GM23338 (cell line): ENCODE data around the gene RNF215.

Experiments used
- CREB1 ChIP-seq: fragments of 250-450 bp; sonication (Bioruptor Pico); IDR thresholded peaks from 2 replicates; pipeline ENCODE4 v1.5.0; 2020; ENCODE audit warnings: low read depth, mild to moderate bottlenecking, moderate library complexity
- EZH2 ChIP-seq: fragments of 200-600 bp; sonication (generic); IDR thresholded peaks from one replicate; pipeline ENCODE4 v1.8.0; 2017; ENCODE audit warnings: antibody characterized with exemption, mild to moderate bottlenecking, low read depth; ENCODE audit not compliant: unreplicated experiment
- EZH2phosphoT487 ChIP-seq: fragments of 200-600 bp; sonication (generic); IDR thresholded peaks from one replicate; pipeline ENCODE4 v1.8.1; 2018; ENCODE audit warnings: antibody characterized with exemption; ENCODE audit not compliant: unreplicated experiment
- JUNB ChIP-seq: IDR thresholded peaks from one replicate; pipeline ENCODE4 v1.6.1; 2016; ENCODE audit warnings: antibody characterized with exemption; ENCODE audit not compliant: unreplicated experiment
- NANOG ChIP-seq: IDR thresholded peaks from 2 replicates; pipeline ENCODE4 v1.6.1; 2016; ENCODE audit warnings: antibody characterized with exemption, borderline replicate concordance
- POLR2AphosphoS5 ChIP-seq: IDR thresholded peaks from 2 replicates; pipeline ENCODE4 v1.6.1; 2016; ENCODE audit warnings: antibody characterized with exemption, low read depth
- STAT1 ChIP-seq: IDR thresholded peaks from one replicate; pipeline ENCODE4 v1.6.1; 2016; ENCODE audit warnings: antibody characterized with exemption; ENCODE audit not compliant: unreplicated experiment
- ZNF114 ChIP-seq: fragments of 250-450 bp; sonication (Bioruptor Pico); IDR thresholded peaks from 2 replicates; pipeline ENCODE4 v1.5.0; 2020; ENCODE audit warnings: mild to moderate bottlenecking, moderate library complexity
- ZNF331 ChIP-seq: fragments of 250-450 bp; sonication (Bioruptor Pico); IDR thresholded peaks from 2 replicates; pipeline ENCODE4 v1.5.0; 2020; ENCODE audit warnings: low read depth, mild to moderate bottlenecking, moderate library complexity
- TF ChIP-seq, protein P1 (sequence below), 2 experiments: fragments of 200-600 bp in 1 of 2; sonication (generic) in 1 of 2; conservative IDR thresholded peaks; 2 replicates each; pipeline versions ENCODE4 v1.5.1 to v1.6.1; 2016 to 2017; ENCODE audit warnings: antibody characterized with exemption in 2 of 2, low read depth in 2 of 2, mild to moderate bottlenecking in 2 of 2, moderate library complexity in 1 of 2
- TF ChIP-seq, protein P2 (sequence below): IDR thresholded peaks from one replicate; pipeline ENCODE4 v1.6.1; 2018; ENCODE audit warnings: antibody characterized with exemption; ENCODE audit not compliant: unreplicated experiment
- TF ChIP-seq, protein P3 (sequence below): IDR thresholded peaks from 2 replicates; pipeline ENCODE4 v1.6.1; 2016; ENCODE audit warnings: antibody characterized with exemption

DNA sequence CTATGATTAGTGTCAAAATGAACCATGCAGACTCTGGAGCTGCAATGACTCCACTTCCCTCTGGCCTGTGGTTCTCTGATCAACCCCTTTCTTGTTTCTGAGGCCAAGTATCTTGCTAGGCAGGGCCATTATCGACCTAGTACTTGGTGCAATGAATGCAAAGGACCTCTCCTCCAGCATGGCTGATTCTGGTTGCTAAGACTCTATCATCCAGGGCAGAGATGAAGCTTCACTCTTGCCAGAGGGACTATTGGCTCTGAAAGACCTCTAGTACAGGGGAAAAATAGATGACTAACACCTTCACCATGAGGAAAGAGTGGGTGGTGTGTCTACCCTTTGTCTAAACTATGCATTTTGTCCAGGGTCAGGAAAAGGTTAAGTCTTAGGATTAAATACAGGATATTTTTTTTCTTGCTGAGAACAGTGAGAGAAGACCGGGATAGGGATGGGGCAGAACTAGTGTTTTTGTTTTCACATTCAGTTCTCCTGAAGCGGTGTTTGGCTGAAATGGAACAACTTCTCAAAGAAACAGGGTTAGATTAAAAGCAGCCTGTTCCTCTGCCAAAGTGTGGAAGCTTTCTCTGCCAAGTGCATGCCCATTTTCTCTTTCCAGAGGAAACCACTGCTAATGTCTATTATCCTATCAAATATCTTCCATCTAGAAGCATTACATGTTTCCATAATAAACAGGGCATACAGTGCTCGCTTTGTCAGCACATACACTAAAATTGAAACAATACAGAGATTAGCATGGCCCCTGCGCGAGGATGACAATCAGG is 33.3 kb upstream of the RNF215 start:
- TF ChIP-seq, protein P1, sequence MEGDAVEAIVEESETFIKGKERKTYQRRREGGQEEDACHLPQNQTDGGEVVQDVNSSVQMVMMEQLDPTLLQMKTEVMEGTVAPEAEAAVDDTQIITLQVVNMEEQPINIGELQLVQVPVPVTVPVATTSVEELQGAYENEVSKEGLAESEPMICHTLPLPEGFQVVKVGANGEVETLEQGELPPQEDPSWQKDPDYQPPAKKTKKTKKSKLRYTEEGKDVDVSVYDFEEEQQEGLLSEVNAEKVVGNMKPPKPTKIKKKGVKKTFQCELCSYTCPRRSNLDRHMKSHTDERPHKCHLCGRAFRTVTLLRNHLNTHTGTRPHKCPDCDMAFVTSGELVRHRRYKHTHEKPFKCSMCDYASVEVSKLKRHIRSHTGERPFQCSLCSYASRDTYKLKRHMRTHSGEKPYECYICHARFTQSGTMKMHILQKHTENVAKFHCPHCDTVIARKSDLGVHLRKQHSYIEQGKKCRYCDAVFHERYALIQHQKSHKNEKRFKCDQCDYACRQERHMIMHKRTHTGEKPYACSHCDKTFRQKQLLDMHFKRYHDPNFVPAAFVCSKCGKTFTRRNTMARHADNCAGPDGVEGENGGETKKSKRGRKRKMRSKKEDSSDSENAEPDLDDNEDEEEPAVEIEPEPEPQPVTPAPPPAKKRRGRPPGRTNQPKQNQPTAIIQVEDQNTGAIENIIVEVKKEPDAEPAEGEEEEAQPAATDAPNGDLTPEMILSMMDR (conservative IDR thresholded peaks at IDR 0.05; ENCODE audit: low read depth in 2 of 2): no peak
- TF ChIP-seq, protein P2, sequence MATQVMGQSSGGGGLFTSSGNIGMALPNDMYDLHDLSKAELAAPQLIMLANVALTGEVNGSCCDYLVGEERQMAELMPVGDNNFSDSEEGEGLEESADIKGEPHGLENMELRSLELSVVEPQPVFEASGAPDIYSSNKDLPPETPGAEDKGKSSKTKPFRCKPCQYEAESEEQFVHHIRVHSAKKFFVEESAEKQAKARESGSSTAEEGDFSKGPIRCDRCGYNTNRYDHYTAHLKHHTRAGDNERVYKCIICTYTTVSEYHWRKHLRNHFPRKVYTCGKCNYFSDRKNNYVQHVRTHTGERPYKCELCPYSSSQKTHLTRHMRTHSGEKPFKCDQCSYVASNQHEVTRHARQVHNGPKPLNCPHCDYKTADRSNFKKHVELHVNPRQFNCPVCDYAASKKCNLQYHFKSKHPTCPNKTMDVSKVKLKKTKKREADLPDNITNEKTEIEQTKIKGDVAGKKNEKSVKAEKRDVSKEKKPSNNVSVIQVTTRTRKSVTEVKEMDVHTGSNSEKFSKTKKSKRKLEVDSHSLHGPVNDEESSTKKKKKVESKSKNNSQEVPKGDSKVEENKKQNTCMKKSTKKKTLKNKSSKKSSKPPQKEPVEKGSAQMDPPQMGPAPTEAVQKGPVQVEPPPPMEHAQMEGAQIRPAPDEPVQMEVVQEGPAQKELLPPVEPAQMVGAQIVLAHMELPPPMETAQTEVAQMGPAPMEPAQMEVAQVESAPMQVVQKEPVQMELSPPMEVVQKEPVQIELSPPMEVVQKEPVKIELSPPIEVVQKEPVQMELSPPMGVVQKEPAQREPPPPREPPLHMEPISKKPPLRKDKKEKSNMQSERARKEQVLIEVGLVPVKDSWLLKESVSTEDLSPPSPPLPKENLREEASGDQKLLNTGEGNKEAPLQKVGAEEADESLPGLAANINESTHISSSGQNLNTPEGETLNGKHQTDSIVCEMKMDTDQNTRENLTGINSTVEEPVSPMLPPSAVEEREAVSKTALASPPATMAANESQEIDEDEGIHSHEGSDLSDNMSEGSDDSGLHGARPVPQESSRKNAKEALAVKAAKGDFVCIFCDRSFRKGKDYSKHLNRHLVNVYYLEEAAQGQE: no peak
- TF ChIP-seq EZH2phosphoT487 (no peak), ZNF114 (CRISPR knock-in tag) (no peak), EZH2 (no peak), POLR2AphosphoS5 (no peak), JUNB (no peak), ZNF331 (CRISPR knock-in tag) (no peak), CREB1 (CRISPR knock-in tag) (no peak), NANOG (no peak), STAT1 (no peak)
- TF ChIP-seq, protein P3, sequence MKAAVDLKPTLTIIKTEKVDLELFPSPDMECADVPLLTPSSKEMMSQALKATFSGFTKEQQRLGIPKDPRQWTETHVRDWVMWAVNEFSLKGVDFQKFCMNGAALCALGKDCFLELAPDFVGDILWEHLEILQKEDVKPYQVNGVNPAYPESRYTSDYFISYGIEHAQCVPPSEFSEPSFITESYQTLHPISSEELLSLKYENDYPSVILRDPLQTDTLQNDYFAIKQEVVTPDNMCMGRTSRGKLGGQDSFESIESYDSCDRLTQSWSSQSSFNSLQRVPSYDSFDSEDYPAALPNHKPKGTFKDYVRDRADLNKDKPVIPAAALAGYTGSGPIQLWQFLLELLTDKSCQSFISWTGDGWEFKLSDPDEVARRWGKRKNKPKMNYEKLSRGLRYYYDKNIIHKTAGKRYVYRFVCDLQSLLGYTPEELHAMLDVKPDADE: no peak
